ENCODE measurements around the gene AGPAT3.

The AGPAT3 gene

GRCh38 chr21:43865540-43866259 is 677 bp downstream of the AGPAT3 start:
- DNase-seq (ENCODE audit: low spot score): no peak

DNA sequence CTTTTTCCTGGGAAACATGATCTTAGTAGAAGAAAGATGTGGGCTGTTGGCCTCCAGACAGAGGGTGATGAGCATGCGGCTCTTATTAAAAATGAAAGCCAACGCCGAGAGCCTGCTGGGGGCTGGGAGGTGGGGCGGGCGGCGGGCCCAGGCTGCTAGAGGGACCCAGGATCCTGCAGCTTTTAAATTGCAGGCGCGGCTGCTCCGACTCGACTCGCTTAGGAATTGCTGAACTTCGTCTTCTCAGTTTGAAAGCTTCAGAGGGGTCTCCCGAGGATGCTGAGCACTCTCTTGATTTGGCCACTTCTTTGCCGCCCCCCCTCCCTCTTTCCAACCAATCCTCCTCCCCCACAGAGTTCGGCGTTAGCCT is 1.2 kb downstream of the AGPAT3 start:
- no peak for DNase-seq (ENCODE audit: low spot score)

DNA sequence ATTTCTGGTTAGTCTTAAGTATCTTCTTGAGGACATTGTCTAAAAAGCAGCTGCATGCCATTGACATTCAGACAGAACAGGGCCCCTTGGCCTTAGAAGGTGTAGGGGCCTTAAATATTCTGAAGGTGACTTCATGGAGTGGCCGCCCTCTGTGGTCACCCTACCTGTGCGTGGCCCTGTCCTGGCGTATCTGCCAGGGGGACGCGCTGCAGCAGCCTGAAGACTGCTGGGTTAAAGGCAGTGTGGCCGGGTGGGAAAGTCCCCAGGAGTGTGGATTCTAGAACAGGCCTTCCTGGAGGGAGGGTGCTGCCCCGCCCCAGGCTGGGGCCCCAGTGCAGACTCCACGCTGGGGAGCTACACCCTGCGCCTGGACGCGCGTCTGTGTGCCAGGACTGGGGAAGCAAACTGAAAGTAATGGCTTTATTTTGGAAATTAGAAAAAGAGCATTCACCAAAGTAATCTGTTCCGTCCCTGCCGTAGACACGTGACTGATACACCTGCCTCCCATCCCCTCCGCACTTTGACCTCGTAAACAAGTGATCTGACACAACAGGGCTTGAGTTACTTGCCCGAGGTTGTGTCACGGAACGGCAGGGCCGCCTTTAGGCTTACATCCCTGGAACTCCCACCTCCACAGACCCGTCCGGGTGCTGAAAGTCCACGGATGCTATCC is 1.8 kb downstream of the AGPAT3 start:
- DNase-seq (ENCODE audit: low spot score): no peak

DNA sequence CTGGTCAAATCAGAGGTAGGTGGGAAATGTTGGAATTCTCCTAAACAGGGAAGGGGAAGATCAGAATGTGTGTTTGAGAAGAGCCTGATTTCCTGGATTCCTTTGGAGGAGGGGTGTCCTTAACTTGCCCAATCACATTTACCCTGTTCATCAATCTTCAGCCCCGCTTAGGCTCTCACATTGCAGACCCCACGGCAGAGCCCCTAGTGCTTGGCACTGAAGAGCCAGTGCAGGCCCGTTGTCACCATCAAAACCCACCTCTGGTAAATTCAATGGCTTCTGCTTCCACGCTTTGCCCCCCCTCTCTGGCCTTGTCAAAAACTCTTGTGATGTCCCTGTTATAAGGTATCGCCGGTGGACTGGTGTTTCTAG is 2.3 kb downstream of the AGPAT3 start:
- DNase-seq (ENCODE audit: low spot score): no peak

- no peak for DNase-seq (ENCODE audit: low spot score)
Observed at GRCh38 chr21:43867948-43868347, 2.9 kb downstream of the AGPAT3 start.

DNA sequence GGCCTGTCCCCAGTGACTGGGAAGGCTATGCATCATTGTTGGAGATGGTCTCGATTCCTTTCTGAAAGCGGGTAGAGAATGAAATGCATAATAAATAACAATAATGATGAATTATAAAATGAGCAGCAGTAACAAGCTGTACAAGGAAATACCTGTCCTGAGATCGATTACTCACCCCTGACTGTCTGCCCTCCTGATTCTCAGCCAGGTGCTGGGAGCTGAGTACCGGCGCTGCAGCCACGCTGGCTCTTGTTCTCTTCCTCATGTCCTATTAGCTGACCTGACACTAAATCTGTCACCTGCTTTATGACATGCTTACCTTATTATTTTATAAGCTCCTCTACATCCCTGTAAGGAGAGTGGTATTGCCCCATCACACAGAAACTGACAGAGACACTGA is 3.4 kb downstream of the AGPAT3 start:
- no peak for DNase-seq (ENCODE audit: low spot score)

DNA sequence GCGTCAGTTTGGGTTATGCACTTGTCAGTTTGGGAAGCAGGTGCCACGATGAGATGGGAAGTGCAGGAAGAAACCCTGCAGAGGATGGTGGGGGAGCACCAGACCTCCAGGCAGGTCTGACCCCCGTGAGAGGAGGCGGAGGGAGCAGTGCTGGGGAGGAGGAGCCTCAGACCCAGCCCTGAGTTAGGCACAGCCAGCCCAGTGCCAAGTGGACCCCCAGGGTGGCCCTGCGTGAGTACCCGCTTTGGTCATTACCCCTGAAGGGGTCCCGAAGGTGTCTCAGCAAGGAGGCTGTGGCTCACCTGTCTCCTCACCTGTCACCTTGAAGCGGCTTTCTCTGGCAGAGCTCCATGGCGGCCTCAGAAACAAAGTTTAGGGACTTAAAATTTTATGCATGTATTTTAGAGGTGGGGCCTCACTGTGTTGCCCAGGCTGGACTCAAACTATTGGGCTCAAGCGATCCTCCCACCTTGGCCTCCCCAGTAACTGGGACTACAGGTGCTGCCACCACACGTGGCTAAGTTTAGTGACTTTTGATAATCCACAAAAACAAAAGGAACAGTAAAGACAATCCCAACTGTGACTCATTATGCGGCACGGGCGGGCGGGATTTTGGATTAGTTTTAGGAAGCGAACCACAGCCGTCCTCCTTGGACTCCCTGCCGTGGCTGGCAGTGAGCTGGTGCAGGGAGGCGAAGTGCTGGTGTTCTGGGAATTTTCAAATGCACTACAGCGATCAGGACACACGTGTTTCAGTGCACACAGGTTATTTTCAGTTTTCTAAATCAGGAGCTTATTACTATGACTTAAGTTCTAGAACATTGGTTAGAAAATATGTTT is 4.7 kb downstream of the AGPAT3 start:
- DNase-seq (ENCODE audit: low spot score): no peak

DNA sequence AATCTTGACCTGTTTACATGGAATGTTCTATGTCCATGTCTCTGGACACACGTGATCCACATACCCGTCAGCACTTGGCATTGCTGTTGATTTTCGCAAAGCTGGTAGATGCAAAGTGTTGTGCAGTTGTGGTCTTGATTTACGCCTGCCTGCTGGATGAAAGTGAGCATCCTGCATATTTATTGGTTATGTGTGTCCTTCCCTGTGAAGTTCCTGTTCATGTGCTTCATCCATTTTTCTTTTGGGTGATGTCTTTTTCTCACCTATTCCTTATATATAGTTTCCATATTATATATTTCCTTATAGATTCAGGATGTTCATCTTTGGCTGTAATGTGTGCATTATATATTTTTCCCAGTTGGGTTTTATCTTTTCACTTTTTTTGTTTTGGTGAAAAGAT is 6.5 kb downstream of the AGPAT3 start:
- DNase-seq (ENCODE audit: low spot score): no peak

- no peak for DNase-seq (ENCODE audit: low spot score)
Observed at GRCh38 chr21:43872531-43873197, 7.6 kb downstream of the AGPAT3 start.

GRCh38 chr21:43873673-43874072 is 8.7 kb downstream of the AGPAT3 start:
- DNase-seq (ENCODE audit: low spot score): no peak

DNA sequence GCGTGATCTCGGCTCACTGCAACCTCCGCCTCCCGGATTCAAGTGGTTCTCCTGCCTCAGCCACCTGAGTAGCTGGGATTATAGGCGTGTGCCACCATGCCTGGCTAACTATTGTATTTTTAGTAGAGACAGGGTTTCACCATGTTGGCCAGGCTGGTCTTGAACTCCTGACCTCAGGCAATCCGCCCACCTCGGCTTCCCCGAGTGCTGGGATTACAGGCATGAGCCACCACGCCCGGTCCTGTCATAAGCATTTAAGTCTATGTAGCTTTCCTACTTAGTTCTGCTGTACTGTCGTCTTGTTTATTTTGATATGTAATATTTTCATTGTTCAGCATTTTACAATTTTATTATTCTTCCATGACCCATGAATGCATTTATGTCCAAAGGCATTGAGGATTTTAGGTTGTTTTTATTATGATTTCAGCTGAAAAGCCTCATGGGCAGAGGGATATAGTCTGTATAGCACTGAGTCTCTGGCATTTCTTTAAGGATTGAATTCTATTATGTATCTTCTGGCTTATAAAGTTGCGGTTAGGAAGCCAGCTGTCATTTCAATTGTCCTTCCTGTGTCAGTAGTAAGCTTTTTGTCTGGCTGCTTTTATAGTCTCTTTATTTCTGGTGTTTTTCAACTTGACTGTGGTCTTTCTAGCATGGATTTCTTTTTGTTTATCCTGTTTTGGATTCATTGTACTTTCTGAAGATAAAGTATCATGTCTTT is 9.2 kb downstream of the AGPAT3 start:
- DNase-seq (ENCODE audit: low spot score): no peak

- no peak for DNase-seq (ENCODE audit: low spot score)
Observed at GRCh38 chr21:43876605-43877004, 11.6 kb downstream of the AGPAT3 start.

GRCh38 chr21:43877936-43878575 is 13.0 kb downstream of the AGPAT3 start:
- no peak for DNase-seq (ENCODE audit: low spot score)

- no peak for DNase-seq (ENCODE audit: low spot score)
Observed at GRCh38 chr21:43879348-43880110, 14.5 kb downstream of the AGPAT3 start.

DNA sequence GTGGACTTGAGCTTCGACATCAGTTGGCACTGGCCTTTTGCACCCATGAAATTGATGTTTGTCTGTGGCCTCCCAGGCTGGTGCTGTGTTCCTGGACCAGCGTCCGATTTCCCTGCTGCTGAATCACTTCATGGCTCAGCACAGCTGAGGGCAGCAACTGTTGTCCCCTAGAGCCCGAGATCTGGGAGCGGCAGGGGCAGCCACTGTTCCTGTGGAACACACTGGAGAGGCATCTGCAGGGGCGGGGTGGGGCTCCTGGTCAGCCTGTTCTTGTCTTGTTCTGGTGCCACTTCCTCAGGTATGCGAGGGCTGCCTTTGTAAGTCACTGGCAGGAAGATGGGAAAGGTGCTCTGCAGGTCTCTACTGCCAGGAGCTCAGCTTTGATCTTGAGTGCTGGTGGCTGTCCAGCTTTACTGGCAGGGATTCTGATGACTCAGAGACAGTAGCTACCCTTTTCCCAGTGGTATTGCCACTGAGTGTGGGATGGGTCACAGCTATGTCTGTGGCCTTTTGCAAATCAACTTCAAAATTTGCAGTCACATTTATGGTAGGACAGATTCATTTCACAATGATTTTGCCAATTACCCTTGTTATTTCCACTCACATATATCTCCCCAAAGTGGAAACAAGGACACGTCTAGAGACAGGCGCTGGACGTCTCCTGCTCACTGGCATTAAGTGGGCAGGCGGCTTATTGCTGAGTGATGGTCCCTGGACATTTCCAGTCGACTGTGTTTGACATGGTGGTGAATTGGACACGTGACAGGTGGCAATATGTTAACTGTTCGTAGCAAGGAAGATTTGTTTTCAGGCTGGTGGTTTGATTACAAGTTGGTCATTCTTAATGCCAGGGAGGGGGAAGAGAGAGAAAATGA is 15.3 kb downstream of the AGPAT3 start:
- DNase-seq (ENCODE audit: low spot score): no peak

GRCh38 chr21:43881283-43881682 is 16.3 kb downstream of the AGPAT3 start:
- no peak for DNase-seq (ENCODE audit: low spot score)

DNA sequence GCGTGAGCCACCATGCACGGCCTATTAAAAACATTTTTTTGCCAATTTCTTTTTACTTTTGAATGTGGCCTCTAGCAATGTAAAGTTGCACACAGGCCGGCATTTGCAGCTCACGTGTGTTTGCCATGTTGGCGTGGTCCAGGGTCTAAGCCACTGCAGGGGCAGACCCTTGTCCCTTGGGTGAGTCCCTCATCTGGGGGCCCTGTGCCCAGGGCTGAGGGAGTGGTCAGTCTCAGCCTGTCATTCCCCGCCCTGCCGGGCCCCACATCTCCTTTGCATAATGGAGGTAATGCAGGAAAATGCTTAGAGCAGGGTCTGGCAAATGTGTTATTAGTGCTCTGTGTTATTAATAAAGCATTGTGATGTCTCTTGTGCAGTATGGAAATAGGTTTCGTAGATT is 16.9 kb downstream of the AGPAT3 start:
- DNase-seq (ENCODE audit: low spot score): no peak

DNA sequence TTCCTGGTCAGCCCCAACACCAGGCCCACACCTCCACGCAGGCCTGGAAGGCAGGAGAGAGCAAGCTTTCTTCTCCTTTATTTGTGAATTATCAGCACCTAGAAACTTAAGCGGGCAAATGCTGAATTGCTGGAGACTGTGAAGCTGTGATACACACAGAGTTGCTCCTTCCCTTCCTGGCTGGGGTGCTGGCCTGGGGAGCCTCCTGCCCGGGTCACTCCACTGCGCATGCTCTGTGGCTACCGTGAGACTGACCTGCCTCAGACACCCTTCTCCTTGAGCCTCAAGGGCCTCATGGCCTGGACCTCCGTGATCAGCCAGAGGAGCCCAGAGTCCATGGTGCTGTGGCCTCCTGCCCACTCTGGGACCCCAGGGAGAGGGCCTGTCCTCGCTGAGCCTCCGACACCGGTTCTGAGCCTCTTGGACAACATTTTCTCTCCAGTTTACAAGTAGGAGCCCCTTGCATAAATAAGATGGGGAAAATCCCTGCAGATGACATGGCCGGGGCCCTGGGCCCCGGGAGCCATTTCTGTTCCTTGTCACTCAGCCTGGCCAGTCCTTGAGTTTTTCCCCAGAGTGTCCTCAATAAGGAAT is 18.0 kb downstream of the AGPAT3 start:
- DNase-seq (ENCODE audit: low spot score): no peak

All from COLO829 (cell line).